NCI-H510A treated with DMSO at 0.1 percent for 48 hours (cell line): ENCODE results near the gene RPRD1B.
A peak's percentile ranks its signal among the peaks of the same experiment; 100 is the strongest.

ENCODE experiments used
- DNase-seq: peaks from one replicate; lab custom pipeline; 2025; lab: John Stamatoyannopoulos, UW

RPRD1B gene

DNA sequence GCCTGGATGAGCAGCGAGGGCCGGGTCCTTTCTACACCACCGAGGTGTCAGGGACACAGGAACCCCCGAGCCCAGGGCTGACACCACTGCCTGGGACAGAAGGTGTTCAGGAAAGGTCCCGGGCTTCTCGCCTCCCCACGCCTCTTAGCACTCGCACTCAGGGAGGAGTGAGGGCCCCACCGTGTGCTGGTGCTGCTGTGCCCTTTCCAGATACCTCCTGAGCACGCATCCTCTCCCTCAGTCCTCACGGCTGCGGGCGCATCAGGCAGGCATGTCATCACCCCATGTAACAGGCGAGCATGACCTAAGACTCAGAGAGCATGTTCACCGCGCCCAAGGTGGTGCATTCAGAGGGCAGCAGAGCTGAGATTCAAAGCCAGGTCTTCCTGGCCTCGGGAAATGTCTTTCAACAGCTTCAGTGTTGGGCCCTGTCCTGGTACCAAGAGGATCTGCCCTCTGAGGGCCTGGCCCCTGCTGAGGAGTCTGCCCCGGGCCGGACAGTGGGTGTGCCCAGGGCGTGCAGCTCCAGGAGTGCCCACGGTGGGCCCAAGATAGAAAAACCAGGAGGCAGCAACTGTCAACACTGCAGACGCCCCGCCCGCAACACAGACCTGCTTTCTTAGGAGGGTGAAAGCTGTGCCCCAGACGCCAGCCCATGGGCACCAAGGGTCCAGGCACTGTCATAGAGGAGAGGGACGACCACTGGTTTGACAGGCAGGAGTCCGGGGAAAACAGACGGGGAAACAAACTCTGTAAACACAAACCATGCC, 102.3 kb downstream of the RPRD1B start:
- no peak for DNase-seq

DNA sequence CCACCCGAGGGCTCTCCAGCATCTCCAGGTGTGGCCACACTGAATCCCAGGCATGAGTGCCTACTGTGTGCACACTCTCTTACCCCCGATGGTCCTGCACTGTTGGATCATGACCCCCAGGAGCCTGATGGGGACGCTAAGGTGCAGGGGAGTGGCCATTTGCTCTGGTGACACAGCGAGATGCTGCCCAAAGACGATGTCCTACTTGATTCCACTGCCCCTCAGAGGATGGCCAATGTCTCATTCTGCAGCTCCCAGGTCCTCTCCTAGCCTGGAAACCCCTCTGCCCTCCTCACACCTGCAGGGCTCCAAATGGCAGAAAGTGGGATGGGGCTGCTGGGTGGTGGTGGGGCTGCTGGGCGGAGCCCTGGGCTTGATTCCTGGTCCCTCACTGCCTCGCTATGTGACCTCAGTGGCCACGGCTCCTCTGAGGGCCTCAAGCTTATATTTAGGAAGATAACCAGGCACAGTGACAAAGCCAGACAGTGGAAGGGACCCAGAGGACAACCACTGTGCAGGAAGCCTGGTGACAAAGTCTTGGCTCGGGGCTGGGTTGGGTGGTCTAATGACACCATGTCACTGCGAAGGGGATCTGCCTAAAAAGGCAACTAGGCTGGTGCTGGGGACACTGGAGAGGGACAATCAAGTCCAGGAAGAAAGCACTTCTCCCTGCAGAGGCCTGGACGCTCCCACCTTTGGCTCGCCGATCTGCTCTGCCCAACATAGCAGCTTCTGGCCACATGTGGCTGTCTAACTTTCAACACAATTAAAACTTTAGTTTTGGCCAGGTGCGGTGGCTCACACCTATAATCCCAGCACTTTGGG, 103.1 kb downstream of the RPRD1B start:
- DNase-seq = no peak

- DNase-seq = no peak
Observed at GRCh38 chr20:38137441-38138037, 104.0 kb downstream of the RPRD1B start.

- no peak for DNase-seq
Observed at GRCh38 chr20:38138086-38138778, 104.7 kb downstream of the RPRD1B start.

DNA sequence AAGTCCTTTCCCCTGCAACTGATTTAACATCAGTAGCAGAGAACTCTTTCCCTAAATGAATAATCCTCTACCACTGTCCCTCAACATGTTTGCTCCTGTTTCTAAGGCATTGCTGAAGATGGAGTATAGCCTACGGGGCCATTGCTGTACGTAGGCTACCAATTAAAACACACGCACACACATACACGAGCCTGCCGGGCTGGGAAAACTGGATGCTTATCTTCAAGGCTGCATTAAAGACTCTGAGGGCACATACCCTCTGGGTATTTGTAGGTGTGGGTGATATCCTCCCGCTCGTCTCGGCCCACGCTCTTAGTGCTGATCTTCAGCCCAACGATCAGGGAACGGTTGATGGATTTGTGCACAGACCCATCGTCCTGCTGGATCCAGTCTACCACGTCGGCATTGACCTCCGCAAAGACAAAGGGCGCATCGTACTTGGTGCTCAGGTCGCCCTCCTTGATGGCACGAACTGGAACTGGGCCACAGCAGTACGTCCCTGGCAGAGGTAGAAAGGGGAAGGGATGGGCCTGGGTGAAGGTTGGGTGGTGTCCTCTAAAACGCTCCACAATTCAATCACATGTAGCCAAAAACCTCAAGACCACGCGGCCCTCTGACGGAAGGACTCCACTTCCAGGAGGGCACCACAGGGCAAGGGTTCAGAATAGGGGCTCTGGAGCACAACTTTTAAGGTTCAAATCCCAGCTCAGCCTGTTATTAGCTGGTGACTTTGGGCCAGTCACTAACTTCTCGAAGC, 105.8 kb downstream of the RPRD1B start:
- no peak for DNase-seq

DNA sequence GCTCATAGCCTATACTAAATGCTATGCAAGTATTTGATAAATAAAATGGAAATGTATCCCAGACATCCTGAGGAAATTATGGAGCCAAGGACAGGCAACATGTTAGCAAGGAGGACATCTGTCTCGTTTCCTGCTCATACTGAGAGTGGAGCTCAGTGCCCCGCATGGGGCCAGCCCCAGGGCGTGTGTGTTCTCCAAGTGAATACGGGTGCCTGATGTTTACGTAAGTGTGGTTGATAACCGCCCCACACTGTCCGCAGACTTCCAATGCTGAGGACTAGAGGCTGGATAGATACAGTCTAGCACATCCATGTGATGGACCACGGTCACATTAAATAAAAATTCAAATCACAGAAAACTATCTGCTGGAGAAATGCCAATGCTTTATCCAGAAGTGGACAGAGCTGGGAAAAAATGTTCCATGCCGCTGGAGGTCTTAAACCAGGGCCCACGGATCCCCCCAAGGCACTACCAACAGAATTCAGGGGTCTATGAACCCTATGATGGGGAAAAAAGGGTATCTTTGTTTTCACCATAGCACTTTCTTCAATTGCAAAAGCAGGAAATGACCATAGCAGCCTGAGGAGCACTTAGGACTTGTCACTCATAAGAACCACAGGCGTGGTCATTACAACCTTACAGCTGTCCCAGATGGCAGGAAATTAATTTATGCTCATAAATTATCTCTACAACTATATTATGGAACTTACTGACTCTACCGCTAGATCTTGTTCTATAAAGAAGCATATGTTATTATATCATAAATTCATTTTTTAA, 106.6 kb downstream of the RPRD1B start:
- peak; percentile 72 for DNase-seq

DNA sequence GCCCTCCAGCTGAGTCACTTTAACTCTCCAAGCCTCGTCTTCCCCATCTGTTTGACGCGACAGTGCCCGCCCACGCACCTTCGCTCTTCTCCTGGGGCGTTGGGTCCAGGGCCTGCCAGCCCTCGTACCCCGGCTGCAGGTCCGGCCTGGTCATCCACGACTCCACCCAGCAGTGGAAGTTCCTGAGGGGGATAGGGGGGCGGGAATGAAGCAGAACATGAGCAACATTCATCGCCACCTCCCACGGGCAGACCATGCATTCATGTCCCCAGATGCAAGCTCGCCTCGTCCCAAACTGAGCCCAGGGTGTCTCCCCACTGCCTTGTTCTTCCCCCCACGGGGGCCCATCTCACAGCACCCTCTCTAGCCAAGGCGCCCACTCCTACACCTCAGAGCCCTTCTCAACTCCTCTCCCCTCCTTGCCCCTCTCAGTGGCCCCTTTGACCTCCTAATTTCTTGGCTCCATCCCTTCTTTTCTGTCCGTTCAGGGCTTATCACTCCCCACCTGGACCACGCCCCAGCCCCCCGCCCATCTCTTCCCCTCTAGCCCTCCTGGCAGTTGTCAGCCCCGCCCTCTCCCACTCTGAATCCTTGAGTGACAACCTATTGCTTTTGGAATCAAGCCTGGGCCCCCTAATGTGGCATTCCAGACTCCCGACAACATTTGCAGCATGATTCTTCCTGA, 107.8 kb downstream of the RPRD1B start:
- no peak for DNase-seq
